Measurements from ENCODE around the gene SULF2.

The SULF2 gene

GRCh38 chr20:47654370-47654769 is 130.9 kb downstream of the SULF2 start:
- Histone ChIP-seq H3K27me3 (replicated peaks; ENCODE audit: control insufficient read depth, insufficient read depth, low read length, poor library complexity, severe bottlenecking) (no peaks in the 10 kb centered on the region), H3K4me3 (ENCODE audit: insufficient read depth, low read depth, low read length, poor library complexity, severe bottlenecking) (no peak overlapping the region), H3K36me3 (ENCODE audit: control insufficient read depth, insufficient read depth, low read length) (peaks cover 42% of the 10 kb centered on the region), H3K4me1 (ENCODE audit: control insufficient read depth, insufficient read depth, low read length, poor library complexity, severe bottlenecking) (no peaks in the 10 kb centered on the region), H3K9me3 (ENCODE audit: control insufficient read depth, low read length) (no peaks in the 10 kb centered on the region), H3K27ac (ENCODE audit: insufficient read depth, low read length, poor library complexity, severe bottlenecking) (no peak overlapping the region)
- DNase-seq = no peak

- Histone ChIP-seq H3K9me3 (ENCODE audit: control insufficient read depth, low read length) (no peaks in the 10 kb centered on the region), H3K27ac (ENCODE audit: insufficient read depth, low read length, poor library complexity, severe bottlenecking) (no peak overlapping the region), H3K27me3 (replicated peaks; ENCODE audit: control insufficient read depth, insufficient read depth, low read length, poor library complexity, severe bottlenecking) (no peaks in the 10 kb centered on the region), H3K4me1 (ENCODE audit: control insufficient read depth, insufficient read depth, low read length, poor library complexity, severe bottlenecking) (no peaks in the 10 kb centered on the region), H3K4me3 (ENCODE audit: insufficient read depth, low read depth, low read length, poor library complexity, severe bottlenecking) (no peak overlapping the region), H3K36me3 (ENCODE audit: control insufficient read depth, insufficient read depth, low read length) (peaks cover 47% of the 10 kb centered on the region)
- no peak for DNase-seq
Observed at GRCh38 chr20:47653869-47654268, 131.4 kb downstream of the SULF2 start.

GRCh38 chr20:47652794-47653193 is 132.5 kb downstream of the SULF2 start:
- Histone ChIP-seq H3K4me3 (ENCODE audit: insufficient read depth, low read depth, low read length, poor library complexity, severe bottlenecking) (no peak overlapping the region), H3K36me3 (ENCODE audit: control insufficient read depth, insufficient read depth, low read length) (peaks cover 52% of the 10 kb centered on the region), H3K9me3 (ENCODE audit: control insufficient read depth, low read length) (no peaks in the 10 kb centered on the region), H3K4me1 (ENCODE audit: control insufficient read depth, insufficient read depth, low read length, poor library complexity, severe bottlenecking) (no peaks in the 10 kb centered on the region), H3K27ac (ENCODE audit: insufficient read depth, low read length, poor library complexity, severe bottlenecking) (no peak overlapping the region), H3K27me3 (replicated peaks; ENCODE audit: control insufficient read depth, insufficient read depth, low read length, poor library complexity, severe bottlenecking) (no peaks in the 10 kb centered on the region)
- no peak for DNase-seq

- no peak for DNase-seq
- Histone ChIP-seq H3K27me3 (replicated peaks; ENCODE audit: control insufficient read depth, insufficient read depth, low read length, poor library complexity, severe bottlenecking) (no peaks in the 10 kb centered on the region), H3K9me3 (ENCODE audit: control insufficient read depth, low read length) (no peaks in the 10 kb centered on the region), H3K4me3 (ENCODE audit: insufficient read depth, low read depth, low read length, poor library complexity, severe bottlenecking) (no peak overlapping the region), H3K36me3 (ENCODE audit: control insufficient read depth, insufficient read depth, low read length) (peaks cover 52% of the 10 kb centered on the region), H3K4me1 (ENCODE audit: control insufficient read depth, insufficient read depth, low read length, poor library complexity, severe bottlenecking) (no peaks in the 10 kb centered on the region), H3K27ac (ENCODE audit: insufficient read depth, low read length, poor library complexity, severe bottlenecking) (no peak overlapping the region)
Observed at GRCh38 chr20:47652301-47652700, 133.0 kb downstream of the SULF2 start.

- Histone ChIP-seq H3K27ac (ENCODE audit: insufficient read depth, low read length, poor library complexity, severe bottlenecking) (no peak overlapping the region), H3K9me3 (ENCODE audit: control insufficient read depth, low read length) (no peaks in the 10 kb centered on the region), H3K27me3 (replicated peaks; ENCODE audit: control insufficient read depth, insufficient read depth, low read length, poor library complexity, severe bottlenecking) (no peaks in the 10 kb centered on the region), H3K4me1 (ENCODE audit: control insufficient read depth, insufficient read depth, low read length, poor library complexity, severe bottlenecking) (no peaks in the 10 kb centered on the region), H3K4me3 (ENCODE audit: insufficient read depth, low read depth, low read length, poor library complexity, severe bottlenecking) (no peak overlapping the region), H3K36me3 (ENCODE audit: control insufficient read depth, insufficient read depth, low read length) (peaks cover 66% of the 10 kb centered on the region)
- no peak for DNase-seq
Observed at GRCh38 chr20:47648943-47649342, 136.3 kb downstream of the SULF2 start.

GRCh38 chr20:47647994-47648393 is 137.3 kb downstream of the SULF2 start:
- Histone ChIP-seq H3K36me3 (ENCODE audit: control insufficient read depth, insufficient read depth, low read length) (peaks cover 66% of the 10 kb centered on the region), H3K27me3 (replicated peaks; ENCODE audit: control insufficient read depth, insufficient read depth, low read length, poor library complexity, severe bottlenecking) (no peaks in the 10 kb centered on the region)

GRCh38 chr20:47645632-47646031 is 139.6 kb downstream of the SULF2 start:
- H3K9me3 ChIP-seq (ENCODE audit: control insufficient read depth, low read length) = no peaks in the 10 kb centered on the region
- H3K4me3 ChIP-seq (ENCODE audit: insufficient read depth, low read depth, low read length, poor library complexity, severe bottlenecking) = no peak overlapping the region
- no peak for DNase-seq
- no peaks in the 10 kb centered on the region for H3K4me1 ChIP-seq (ENCODE audit: control insufficient read depth, insufficient read depth, low read length, poor library complexity, severe bottlenecking)
- no peak overlapping the region for H3K27ac ChIP-seq (ENCODE audit: insufficient read depth, low read length, poor library complexity, severe bottlenecking)
- no peaks in the 10 kb centered on the region for H3K27me3 ChIP-seq (replicated peaks; ENCODE audit: control insufficient read depth, insufficient read depth, low read length, poor library complexity, severe bottlenecking)
- H3K36me3 ChIP-seq (ENCODE audit: control insufficient read depth, insufficient read depth, low read length) = peaks cover 56% of the 10 kb centered on the region

More at GRCh38 chr20:47647994-47648393, 137.3 kb downstream of the SULF2 start:
- DNase-seq = no peak
- H3K4me3 ChIP-seq (ENCODE audit: insufficient read depth, low read depth, low read length, poor library complexity, severe bottlenecking) = no peak overlapping the region
- no peaks in the 10 kb centered on the region for H3K4me1 ChIP-seq (ENCODE audit: control insufficient read depth, insufficient read depth, low read length, poor library complexity, severe bottlenecking)
- H3K27ac ChIP-seq (ENCODE audit: insufficient read depth, low read length, poor library complexity, severe bottlenecking) = no peak overlapping the region
- H3K9me3 ChIP-seq (ENCODE audit: control insufficient read depth, low read length) = no peaks in the 10 kb centered on the region

- H3K4me3 ChIP-seq (ENCODE audit: insufficient read depth, low read depth, low read length, poor library complexity, severe bottlenecking) = no peak overlapping the region
- H3K27ac ChIP-seq (ENCODE audit: insufficient read depth, low read length, poor library complexity, severe bottlenecking) = no peak overlapping the region
- H3K27me3 ChIP-seq (replicated peaks; ENCODE audit: control insufficient read depth, insufficient read depth, low read length, poor library complexity, severe bottlenecking) = no peaks in the 10 kb centered on the region
- peaks cover 65% of the 10 kb centered on the region for H3K36me3 ChIP-seq (ENCODE audit: control insufficient read depth, insufficient read depth, low read length)
- no peaks in the 10 kb centered on the region for H3K4me1 ChIP-seq (ENCODE audit: control insufficient read depth, insufficient read depth, low read length, poor library complexity, severe bottlenecking)
- H3K9me3 ChIP-seq (ENCODE audit: control insufficient read depth, low read length) = no peaks in the 10 kb centered on the region
- no peak for DNase-seq
Observed at GRCh38 chr20:47642624-47643023, 142.7 kb downstream of the SULF2 start.

- Histone ChIP-seq H3K36me3 (ENCODE audit: control insufficient read depth, insufficient read depth, low read length) (peaks cover 67% of the 10 kb centered on the region), H3K27me3 (replicated peaks; ENCODE audit: control insufficient read depth, insufficient read depth, low read length, poor library complexity, severe bottlenecking) (no peaks in the 10 kb centered on the region), H3K9me3 (ENCODE audit: control insufficient read depth, low read length) (no peaks in the 10 kb centered on the region), H3K27ac (ENCODE audit: insufficient read depth, low read length, poor library complexity, severe bottlenecking) (no peak overlapping the region), H3K4me3 (ENCODE audit: insufficient read depth, low read depth, low read length, poor library complexity, severe bottlenecking) (no peak overlapping the region), H3K4me1 (ENCODE audit: control insufficient read depth, insufficient read depth, low read length, poor library complexity, severe bottlenecking) (no peaks in the 10 kb centered on the region)
- no peak for DNase-seq
Observed at GRCh38 chr20:47642118-47642517, 143.2 kb downstream of the SULF2 start.

GRCh38 chr20:47638851-47639250 is 146.4 kb downstream of the SULF2 start:
- Histone ChIP-seq H3K36me3 (ENCODE audit: control insufficient read depth, insufficient read depth, low read length) (peaks cover 76% of the 10 kb centered on the region), H3K4me1 (ENCODE audit: control insufficient read depth, insufficient read depth, low read length, poor library complexity, severe bottlenecking) (no peaks in the 10 kb centered on the region), H3K4me3 (ENCODE audit: insufficient read depth, low read depth, low read length, poor library complexity, severe bottlenecking) (no peak overlapping the region), H3K9me3 (ENCODE audit: control insufficient read depth, low read length) (no peaks in the 10 kb centered on the region), H3K27ac (ENCODE audit: insufficient read depth, low read length, poor library complexity, severe bottlenecking) (no peak overlapping the region), H3K27me3 (replicated peaks; ENCODE audit: control insufficient read depth, insufficient read depth, low read length, poor library complexity, severe bottlenecking) (no peaks in the 10 kb centered on the region)
- no peak for DNase-seq

- DNase-seq = no peak
- H3K27ac ChIP-seq (ENCODE audit: insufficient read depth, low read length, poor library complexity, severe bottlenecking) = no peak overlapping the region
- no peaks in the 10 kb centered on the region for H3K27me3 ChIP-seq (replicated peaks; ENCODE audit: control insufficient read depth, insufficient read depth, low read length, poor library complexity, severe bottlenecking)
- peaks cover 66% of the 10 kb centered on the region for H3K36me3 ChIP-seq (ENCODE audit: control insufficient read depth, insufficient read depth, low read length)
- H3K4me3 ChIP-seq (ENCODE audit: insufficient read depth, low read depth, low read length, poor library complexity, severe bottlenecking) = no peak overlapping the region
- no peaks in the 10 kb centered on the region for H3K9me3 ChIP-seq (ENCODE audit: control insufficient read depth, low read length)
- H3K4me1 ChIP-seq (ENCODE audit: control insufficient read depth, insufficient read depth, low read length, poor library complexity, severe bottlenecking) = no peaks in the 10 kb centered on the region
Observed at GRCh38 chr20:47635256-47635655, 150.0 kb downstream of the SULF2 start.

Data from effector memory CD4-positive, alpha-beta T cell (primary cell).